ENCODE data around the gene AHRR. TPM values are rescaled to one million over a fixed set of nuclear protein-coding genes. Genes with fewer than 3 reads are reported as not detected.
A peak's percentile ranks its signal among the peaks of the same experiment; 100 is the strongest.

The AHRR gene
- polyA plus RNA-seq, 4 donors = 1.9 to 3.2 (median 2.6) TPM

- no peak for DNase-seq (ENCODE audit: low read depth in 4 of 4, low spot score in 2 of 4)
These were observed 114.6 kb downstream of the AHRR start for GRCh38 chr5:435961-436640.

GRCh38 chr5:436641-436975 is 115.1 kb downstream of the AHRR start:
- DNase-seq (ENCODE audit: low read depth in 4 of 4, low spot score in 2 of 4) = no peak

- DNase-seq (ENCODE audit: low read depth in 4 of 4, low spot score in 2 of 4) = no peak
These were observed 115.8 kb downstream of the AHRR start for GRCh38 chr5:437281-437771.

GRCh38 chr5:438481-438981 is 117.0 kb downstream of the AHRR start:
- DNase-seq (ENCODE audit: low read depth in 4 of 4, low spot score in 2 of 4) = no peak

GRCh38 chr5:439181-439580 is 117.7 kb downstream of the AHRR start:
- no peak for DNase-seq (ENCODE audit: low read depth in 4 of 4, low spot score in 2 of 4)

- DNase-seq (ENCODE audit: low read depth in 4 of 4, low spot score in 2 of 4) = no peak
These were observed 118.1 kb downstream of the AHRR start for GRCh38 chr5:439636-440035.

- DNase-seq (ENCODE audit: low read depth in 4 of 4, low spot score in 2 of 4) = no peak
These were observed 119.1 kb downstream of the AHRR start for GRCh38 chr5:440401-441201.

- DNase-seq (ENCODE audit: low read depth in 4 of 4, low spot score in 2 of 4) = no peak
These were observed 120.5 kb downstream of the AHRR start for GRCh38 chr5:441996-442334.

GRCh38 chr5:442335-443238 is 121.1 kb downstream of the AHRR start, which contains the start of gene EXOC3:
Gene EXOC3, plus strand, starts transcription at chr5:443176. Its CDS starts 3,030 bp downstream, at chr5:446206.
- DNase-seq (ENCODE audit: low read depth in 4 of 4, low spot score in 2 of 4) = peak; percentile 17 to 62 (median 47)

- no peak for DNase-seq (ENCODE audit: low read depth in 4 of 4, low spot score in 2 of 4)
These were observed 122.0 kb downstream of the AHRR start for GRCh38 chr5:443239-444151.

- DNase-seq (ENCODE audit: low read depth in 4 of 4, low spot score in 2 of 4) = no peak
These were observed 122.7 kb downstream of the AHRR start for GRCh38 chr5:444226-444625.

GRCh38 chr5:445591-445990 is 124.1 kb downstream of the AHRR start:
- DNase-seq (ENCODE audit: low read depth in 4 of 4, low spot score in 2 of 4) = no peak

GRCh38 chr5:446066-446882 is 124.8 kb downstream of the AHRR start:
- DNase-seq (ENCODE audit: low read depth in 4 of 4, low spot score in 2 of 4) = no peak

GRCh38 chr5:446883-447263 is 125.4 kb downstream of the AHRR start:
- DNase-seq (ENCODE audit: low read depth in 4 of 4, low spot score in 2 of 4) = no peak

GRCh38 chr5:447501-447900 is 126.0 kb downstream of the AHRR start:
- DNase-seq (ENCODE audit: low read depth in 4 of 4, low spot score in 2 of 4) = no peak

GRCh38 chr5:448061-448765 is 126.7 kb downstream of the AHRR start:
- no peak for DNase-seq (ENCODE audit: low read depth in 4 of 4, low spot score in 2 of 4)

- DNase-seq (ENCODE audit: low read depth in 4 of 4, low spot score in 2 of 4) = no peak
These were observed 127.2 kb downstream of the AHRR start for GRCh38 chr5:448766-449090.

- no peak for DNase-seq (ENCODE audit: low read depth in 4 of 4, low spot score in 2 of 4)
These were observed 127.6 kb downstream of the AHRR start for GRCh38 chr5:449151-449550.

Data from left renal cortex interstitium (tissue), 4 donors.